Fibroblast of lung (primary cell): ENCODE measurements around the gene SHROOM3. TPM values are rescaled to one million over a fixed set of nuclear protein-coding genes. Genes with fewer than 3 reads are reported as not detected.

Experiments used
- DNase-seq, 2 donors: peaks; one replicate each; pipeline versions ENCODE4 v3.0.0 to v3.0.0-alpha.2; 2010; ENCODE audit warnings: low read depth in 2 of 2
- H2AFZ ChIP-seq: 2 replicates; pipeline ENCODE4 v1.5.1; 2012; ENCODE audit warnings: low read length, control low read depth, inconsistent platforms
- H3K27ac ChIP-seq: 2 replicates; pipeline ENCODE4 v1.5.1; 2011; ENCODE audit warnings: low read length, control low read depth; ENCODE audit not compliant: insufficient read depth
- H3K27me3 ChIP-seq: 2 replicates; pipeline ENCODE4 v1.5.1; 2011; ENCODE audit warnings: mild to moderate bottlenecking, low read length; ENCODE audit not compliant: control insufficient read depth, insufficient read depth
- H3K36me3 ChIP-seq: 2 replicates; pipeline ENCODE4 v1.5.1; 2011; ENCODE audit warnings: low read length; ENCODE audit not compliant: control insufficient read depth, insufficient read depth
- H3K4me1 ChIP-seq: 2 replicates; pipeline ENCODE4 v1.5.1; 2011; ENCODE audit warnings: low read length; ENCODE audit not compliant: control insufficient read depth, insufficient read depth; ENCODE audit errors: extremely low read depth
- H3K4me2 ChIP-seq: 2 replicates; pipeline ENCODE4 v1.5.1; 2011; ENCODE audit warnings: low read length, control low read depth; ENCODE audit not compliant: insufficient read depth; ENCODE audit errors: extremely low read depth
- H3K4me3 ChIP-seq, 4 experiments: fragments of 200-600 bp in 1 of 4; sonication (generic) in 1 of 4; replicated peaks in 1 of 4; 2 replicates each; pipeline ENCODE4 v1.5.1; 2011 to 2016; ENCODE audit warnings: low read length in 4 of 4, low read depth in 3 of 4, mild to moderate bottlenecking in 3 of 4, control low read depth in 2 of 4, inconsistent platforms in 1 of 4, mixed read lengths in 1 of 4; ENCODE audit not compliant: insufficient read depth in 1 of 4; ENCODE audit errors: control extremely low read depth in 1 of 4
- H3K79me2 ChIP-seq: 2 replicates; pipeline ENCODE4 v1.5.1; 2012; ENCODE audit warnings: mild to moderate bottlenecking, low read length, inconsistent platforms; ENCODE audit not compliant: control insufficient read depth, insufficient read depth
- H3K9ac ChIP-seq: 2 replicates; pipeline ENCODE4 v1.5.1; 2011; ENCODE audit warnings: mild to moderate bottlenecking, low read length, control low read depth; ENCODE audit not compliant: insufficient read depth
- H3K9me3 ChIP-seq: 2 replicates; pipeline ENCODE4 v1.5.1; 2012; ENCODE audit warnings: low read depth, low read length; ENCODE audit not compliant: control insufficient read depth, insufficient read depth
- H4K20me1 ChIP-seq: 2 replicates; pipeline ENCODE4 v1.5.1; 2011; ENCODE audit warnings: low read length; ENCODE audit not compliant: control insufficient read depth, insufficient read depth; ENCODE audit errors: extremely low read depth
- EZH2 ChIP-seq: IDR thresholded peaks from 2 replicates; pipeline ENCODE4 v1.5.1; 2012; ENCODE audit warnings: low read length, control low read depth, mild to moderate bottlenecking; ENCODE audit errors: missing control alignments
- polyA plus RNA-seq, 2 donors: library from polyadenylated mRNA; depleted of rRNA in 1 of 2; stranded (reverse) in 1 of 2; unstranded in 1 of 2; fragments of >200 nt; gene quantifications; 2 replicates each; pipeline ENCODE4 v1.2.1, GENCODE V29; 2011 to 2012; ENCODE audit warnings: missing spikeins in 1 of 2
- total RNA-seq: library from RNA; depleted of rRNA; stranded (reverse); fragments of >200 nt; gene quantifications from 2 replicates; pipeline ENCODE4 v1.2.1, GENCODE V29; 2014
- TF ChIP-seq, protein P1 (sequence below), 2 donors: IDR thresholded peaks in 1 of 2; conservative IDR thresholded peaks in 1 of 2; 1 replicate in 1 of 2; 2 replicates in 1 of 2; pipeline ENCODE4 v1.5.1; 2011 to 2012; ENCODE audit warnings: low read length in 2 of 2, control low read depth in 1 of 2, inconsistent platforms in 1 of 2, low read depth in 1 of 2, mild to moderate bottlenecking in 1 of 2

The SHROOM3 gene
- total and polyA plus RNA-seq, 2 donors (not counting 1 experiment from before 2014, with no cell fraction given) = 9.9 to 23.9 TPM

- Histone ChIP-seq H3K4me3 (no peak overlapping the region), H3K4me2 (no peak overlapping the region), H2AFZ (no peak overlapping the region), H3K9me3 (no peaks in the 10 kb centered on the region), H3K79me2 (peaks cover 2% of the 10 kb centered on the region), H3K27me3 (no peaks in the 10 kb centered on the region), H3K9ac (no peak overlapping the region), H4K20me1 (no peaks in the 10 kb centered on the region), H3K36me3 (peaks cover 6% of the 10 kb centered on the region), H3K27ac (peak overlapping the region; percentile 87), H3K4me1 (peaks cover 17% of the 10 kb centered on the region)
- no peak for TF ChIP-seq EZH2
- TF ChIP-seq, protein P1, sequence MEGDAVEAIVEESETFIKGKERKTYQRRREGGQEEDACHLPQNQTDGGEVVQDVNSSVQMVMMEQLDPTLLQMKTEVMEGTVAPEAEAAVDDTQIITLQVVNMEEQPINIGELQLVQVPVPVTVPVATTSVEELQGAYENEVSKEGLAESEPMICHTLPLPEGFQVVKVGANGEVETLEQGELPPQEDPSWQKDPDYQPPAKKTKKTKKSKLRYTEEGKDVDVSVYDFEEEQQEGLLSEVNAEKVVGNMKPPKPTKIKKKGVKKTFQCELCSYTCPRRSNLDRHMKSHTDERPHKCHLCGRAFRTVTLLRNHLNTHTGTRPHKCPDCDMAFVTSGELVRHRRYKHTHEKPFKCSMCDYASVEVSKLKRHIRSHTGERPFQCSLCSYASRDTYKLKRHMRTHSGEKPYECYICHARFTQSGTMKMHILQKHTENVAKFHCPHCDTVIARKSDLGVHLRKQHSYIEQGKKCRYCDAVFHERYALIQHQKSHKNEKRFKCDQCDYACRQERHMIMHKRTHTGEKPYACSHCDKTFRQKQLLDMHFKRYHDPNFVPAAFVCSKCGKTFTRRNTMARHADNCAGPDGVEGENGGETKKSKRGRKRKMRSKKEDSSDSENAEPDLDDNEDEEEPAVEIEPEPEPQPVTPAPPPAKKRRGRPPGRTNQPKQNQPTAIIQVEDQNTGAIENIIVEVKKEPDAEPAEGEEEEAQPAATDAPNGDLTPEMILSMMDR (conservative IDR thresholded peaks at IDR 0.05 in 1 of 2, IDR thresholded peaks at IDR 0.05 in 1 of 2; ENCODE audit: low read depth in 1 of 2, low read length in 2 of 2) = peak; percentile 7 to 14
- DNase-seq = peak in 1 of 2 donors; percentile 7
Observed at GRCh38 chr4:76784237-76784636, 349.2 kb downstream of the SHROOM3 start.

- TF ChIP-seq, protein P1 (conservative IDR thresholded peaks at IDR 0.05 in 1 of 2, IDR thresholded peaks at IDR 0.05 in 1 of 2; ENCODE audit: low read depth in 1 of 2, low read length in 2 of 2) = no peak
- no peak for TF ChIP-seq EZH2
Observed at GRCh38 chr4:76787898-76788297, 352.9 kb downstream of the SHROOM3 start.

DNA sequence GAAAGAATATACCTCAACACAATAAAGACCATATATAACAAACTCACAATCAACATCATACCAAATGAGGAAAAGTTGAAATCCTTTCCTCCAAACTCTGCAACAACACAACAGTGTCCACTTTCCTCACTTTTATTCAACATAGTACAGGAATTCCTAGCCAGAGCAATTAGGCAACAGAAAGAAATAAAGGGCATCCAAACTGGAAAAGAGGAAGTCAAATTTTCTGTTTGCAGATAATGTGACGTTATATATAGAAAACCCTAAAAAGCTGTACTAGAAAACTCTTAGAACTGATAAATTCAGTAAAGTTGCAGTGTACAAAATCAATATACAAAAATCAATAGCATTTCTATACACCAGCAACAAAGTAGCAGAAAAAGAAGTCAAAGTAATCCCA is 355.3 kb downstream of the SHROOM3 start:
- no peaks in the 10 kb centered on the region for H3K27me3 ChIP-seq
- no peak overlapping the region for H3K27ac ChIP-seq
- H4K20me1 ChIP-seq = no peaks in the 10 kb centered on the region
- no peaks in the 10 kb centered on the region for H3K4me1 ChIP-seq
- H2AFZ ChIP-seq = no peak overlapping the region
- no peak for TF ChIP-seq EZH2
- TF ChIP-seq, protein P1 (conservative IDR thresholded peaks at IDR 0.05 in 1 of 2, IDR thresholded peaks at IDR 0.05 in 1 of 2; ENCODE audit: low read depth in 1 of 2, low read length in 2 of 2) = no peak
- H3K4me2 ChIP-seq = no peak overlapping the region
- peaks cover 4% of the 10 kb centered on the region for H3K36me3 ChIP-seq
- H3K4me3 ChIP-seq = no peak overlapping the region
- no peaks in the 10 kb centered on the region for H3K9me3 ChIP-seq
- H3K9ac ChIP-seq = no peak overlapping the region
- no peaks in the 10 kb centered on the region for H3K79me2 ChIP-seq
- DNase-seq = no peak

More at GRCh38 chr4:76787898-76788297, 352.9 kb downstream of the SHROOM3 start:
- Histone ChIP-seq H2AFZ (no peak overlapping the region), H3K36me3 (peaks cover 4% of the 10 kb centered on the region), H3K79me2 (peaks cover 2% of the 10 kb centered on the region), H3K4me2 (no peak overlapping the region), H4K20me1 (no peaks in the 10 kb centered on the region), H3K9ac (no peak overlapping the region), H3K9me3 (no peaks in the 10 kb centered on the region), H3K27ac (no peak overlapping the region), H3K4me3 (no peak overlapping the region), H3K27me3 (no peaks in the 10 kb centered on the region), H3K4me1 (peaks cover 9% of the 10 kb centered on the region)
- no peak for DNase-seq
